Uterus (tissue), 4 donors: ENCODE results near the gene UBL7. TPM values are rescaled to one million over a fixed set of nuclear protein-coding genes. Genes with fewer than 3 reads are reported as not detected.

Experiments used
- DNase-seq, 2 donors: peaks; one replicate each; pipeline ENCODE4 v3.0.0-alpha.2; 2019 to 2020
- H3K27ac ChIP-seq, 2 donors: fragments of 200-600 bp; sonication (generic); 1 replicate in 1 of 2; 2 replicates in 1 of 2; pipeline ENCODE4 v1.5.1; 2016 to 2018
- H3K27me3 ChIP-seq, 2 donors: fragments of 200-600 bp; sonication (generic); one replicate each; pipeline ENCODE4 v1.5.1; 2018 to 2019; ENCODE audit warnings: control low read depth in 1 of 2
- H3K36me3 ChIP-seq, 2 donors: fragments of 200-600 bp; sonication (generic); one replicate each; pipeline ENCODE4 v1.5.1; 2019; ENCODE audit warnings: control low read depth in 1 of 2
- H3K4me1 ChIP-seq, 2 donors: fragments of 200-600 bp; sonication (generic); one replicate each; pipeline ENCODE4 v1.5.1; 2018 to 2019; ENCODE audit warnings: control low read depth in 1 of 2
- H3K4me3 ChIP-seq, 2 donors: fragments of 200-600 bp; sonication (generic); 1 replicate in 1 of 2; 2 replicates in 1 of 2; pipeline ENCODE4 v1.5.1; 2018 to 2019; ENCODE audit warnings: mild to moderate bottlenecking in 1 of 2
- H3K9me3 ChIP-seq, 2 donors: fragments of 200-600 bp; sonication (generic); one replicate each; pipeline ENCODE4 v1.5.1; 2019; ENCODE audit warnings: control low read depth in 1 of 2
- POLR2A ChIP-seq, 2 donors: fragments of 450-650 bp; IDR thresholded peaks; one replicate each; pipeline ENCODE4 v1.6.1; 2016; ENCODE audit warnings: antibody characterized with exemption in 2 of 2, mild to moderate bottlenecking in 1 of 2, moderate library complexity in 1 of 2
- intact Hi-C: fragments of 100-400 bp; cut with DNase I; formaldehyde crosslinking; loops from one replicate; pipeline ENCODE4 v1.15.1; 2023; ENCODE audit warnings: low total_unique reads
- total RNA-seq, 4 donors: library from RNA; depleted of rRNA in 3 of 4; stranded (reverse); fragments of >200 nt in 3 of 4; gene quantifications; one replicate each; pipeline versions ENCODE4 v1.1.0 to v1.2.4, GENCODE V29; 2014 to 2023
- TF ChIP-seq, protein P1 (sequence below), 4 experiments: fragments of 200-600 bp in 2 of 4; fragments of 450-650 bp in 2 of 4; sonication (generic) in 2 of 4; IDR thresholded peaks; one replicate each; pipeline ENCODE4 v1.5.1; 2016 to 2019; ENCODE audit warnings: antibody characterized with exemption in 4 of 4, mild to moderate bottlenecking in 2 of 4, moderate library complexity in 1 of 4
- donor health status: DM: yes; HTN: yes; CAD: no.

Gene UBL7
- total RNA-seq, 4 donors from 2014 or later: 15.4 to 60.6 (median 35.7) TPM

DNA sequence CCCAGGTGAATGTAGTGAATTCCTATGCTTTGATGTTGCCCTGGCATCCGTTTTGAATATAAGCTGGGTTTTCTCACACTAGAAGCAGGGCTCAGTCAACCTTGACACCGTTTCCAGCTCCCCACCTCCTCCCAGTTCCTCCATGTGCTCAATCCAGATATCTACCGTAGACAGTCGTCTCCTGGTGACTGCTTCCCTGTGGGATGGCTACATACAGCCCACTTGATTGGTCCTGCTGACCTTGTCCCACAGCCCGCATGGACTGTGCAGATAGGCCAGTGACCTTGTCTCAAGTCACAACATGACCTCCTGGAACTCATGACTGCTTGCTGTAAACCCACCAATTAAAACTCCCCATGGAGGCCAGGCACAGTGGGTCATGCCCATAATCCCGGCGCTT lies 35.3 kb downstream of the UBL7 start:
- H3K4me1 ChIP-seq: peaks cover 10 to 18% of the 10 kb centered on the region in 2 donors
- intact Hi-C loops: no loop called here
- H3K9me3 ChIP-seq: no peaks in the 10 kb centered on the region
- H3K4me3 ChIP-seq: no peak overlapping the region
- H3K36me3 ChIP-seq: no peaks in the 10 kb centered on the region
- DNase-seq: no peak
- TF ChIP-seq, protein P1, sequence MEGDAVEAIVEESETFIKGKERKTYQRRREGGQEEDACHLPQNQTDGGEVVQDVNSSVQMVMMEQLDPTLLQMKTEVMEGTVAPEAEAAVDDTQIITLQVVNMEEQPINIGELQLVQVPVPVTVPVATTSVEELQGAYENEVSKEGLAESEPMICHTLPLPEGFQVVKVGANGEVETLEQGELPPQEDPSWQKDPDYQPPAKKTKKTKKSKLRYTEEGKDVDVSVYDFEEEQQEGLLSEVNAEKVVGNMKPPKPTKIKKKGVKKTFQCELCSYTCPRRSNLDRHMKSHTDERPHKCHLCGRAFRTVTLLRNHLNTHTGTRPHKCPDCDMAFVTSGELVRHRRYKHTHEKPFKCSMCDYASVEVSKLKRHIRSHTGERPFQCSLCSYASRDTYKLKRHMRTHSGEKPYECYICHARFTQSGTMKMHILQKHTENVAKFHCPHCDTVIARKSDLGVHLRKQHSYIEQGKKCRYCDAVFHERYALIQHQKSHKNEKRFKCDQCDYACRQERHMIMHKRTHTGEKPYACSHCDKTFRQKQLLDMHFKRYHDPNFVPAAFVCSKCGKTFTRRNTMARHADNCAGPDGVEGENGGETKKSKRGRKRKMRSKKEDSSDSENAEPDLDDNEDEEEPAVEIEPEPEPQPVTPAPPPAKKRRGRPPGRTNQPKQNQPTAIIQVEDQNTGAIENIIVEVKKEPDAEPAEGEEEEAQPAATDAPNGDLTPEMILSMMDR (IDR thresholded peaks at IDR 0.05): no peak
- no peak for TF ChIP-seq POLR2A (IDR thresholded peaks at IDR 0.05)
- no peaks in the 10 kb centered on the region for H3K27me3 ChIP-seq
- no peak overlapping the region for H3K27ac ChIP-seq

DNA sequence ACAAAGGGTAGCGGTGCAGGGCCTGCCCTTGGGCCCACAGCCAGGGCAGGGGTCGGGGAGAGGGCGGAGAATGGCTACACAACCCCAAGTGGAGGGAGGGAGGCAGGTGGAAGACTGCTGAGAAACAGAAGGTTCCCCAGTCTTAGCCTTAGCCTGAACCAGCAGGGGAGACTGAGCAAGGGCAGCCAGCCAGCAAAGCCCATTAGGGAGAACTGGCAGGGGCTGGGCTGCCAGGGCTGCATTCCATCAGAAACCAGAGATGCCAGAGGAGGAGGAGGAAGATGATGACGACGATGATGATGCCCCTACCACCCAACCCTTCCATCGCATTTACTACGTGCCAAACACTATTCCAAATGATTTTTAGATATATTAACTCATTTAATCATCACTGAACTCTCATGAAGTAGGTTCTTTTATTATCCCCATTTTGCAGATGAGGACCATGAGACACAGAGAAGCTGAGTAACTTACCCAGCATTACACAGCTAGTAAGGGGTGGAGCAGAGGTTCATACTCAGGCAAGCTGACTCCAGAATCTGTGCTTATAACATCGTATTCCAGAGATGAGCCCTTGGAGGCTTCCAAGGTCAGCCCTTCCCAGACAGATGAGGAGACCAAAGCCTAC lies 35.9 kb downstream of the UBL7 start:
- intact Hi-C loops: no loop called here
- H3K27ac ChIP-seq: no peak overlapping the region
- no peaks in the 10 kb centered on the region for H3K27me3 ChIP-seq
- no peak overlapping the region for H3K4me3 ChIP-seq
- no peaks in the 10 kb centered on the region for H3K9me3 ChIP-seq
- no peak for TF ChIP-seq POLR2A (IDR thresholded peaks at IDR 0.05)
- TF ChIP-seq, protein P1 (IDR thresholded peaks at IDR 0.05): no peak
- no peaks in the 10 kb centered on the region for H3K36me3 ChIP-seq
- no peak for DNase-seq
- H3K4me1 ChIP-seq: peaks cover 10 to 18% of the 10 kb centered on the region in 2 donors

DNA sequence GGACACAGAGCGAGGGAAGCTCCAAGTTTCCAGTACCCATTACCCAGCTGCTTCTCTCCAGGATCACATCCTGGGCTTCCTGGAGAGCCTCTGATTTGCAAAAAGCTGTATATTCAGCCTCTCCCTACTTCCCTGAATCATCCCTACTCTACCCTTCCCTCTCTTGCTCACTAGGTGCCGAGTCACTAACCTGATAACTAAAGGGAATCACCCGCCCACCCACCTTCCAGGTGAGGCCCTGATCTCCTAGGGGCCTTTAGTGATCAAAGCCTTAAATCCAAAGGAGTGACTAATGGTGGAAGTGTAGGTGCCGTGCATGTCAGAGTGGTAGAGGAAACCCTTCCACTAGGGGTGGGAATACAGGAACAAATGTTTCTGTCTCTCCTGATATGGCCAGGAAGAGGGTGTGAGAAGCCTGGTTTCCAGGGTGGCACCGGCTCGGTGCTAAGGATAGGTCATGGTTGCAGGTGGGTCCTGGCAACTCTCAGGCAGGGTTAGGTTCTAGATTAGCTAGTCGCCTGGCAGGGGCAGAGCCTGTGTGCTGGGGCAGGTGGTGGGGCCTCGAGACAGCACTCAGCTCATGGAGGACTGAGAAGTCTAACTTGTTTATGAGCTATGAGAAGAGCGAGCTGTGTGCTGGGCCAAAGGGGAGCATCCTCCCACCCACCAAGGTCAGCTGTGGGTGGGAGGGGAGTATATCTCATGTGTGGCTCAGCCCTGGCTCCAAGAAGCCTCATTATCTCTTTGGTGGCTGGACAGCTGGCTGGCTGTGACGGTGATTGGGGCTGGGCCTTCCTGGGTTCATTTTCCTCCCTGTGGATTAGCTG lies 37.3 kb downstream of the UBL7 start:
- Histone ChIP-seq H3K4me1 (peaks cover 10 to 18% of the 10 kb centered on the region in 2 donors), H3K4me3 (no peak overlapping the region), H3K27me3 (no peaks in the 10 kb centered on the region), H3K9me3 (no peaks in the 10 kb centered on the region), H3K36me3 (no peaks in the 10 kb centered on the region), H3K27ac (peak overlapping the region; percentile 4 to 45)
- intact Hi-C loops: no loop called here
- DNase-seq: no peak
- TF ChIP-seq, protein P1 (IDR thresholded peaks at IDR 0.05): no peak
- no peak for TF ChIP-seq POLR2A (IDR thresholded peaks at IDR 0.05)

DNA sequence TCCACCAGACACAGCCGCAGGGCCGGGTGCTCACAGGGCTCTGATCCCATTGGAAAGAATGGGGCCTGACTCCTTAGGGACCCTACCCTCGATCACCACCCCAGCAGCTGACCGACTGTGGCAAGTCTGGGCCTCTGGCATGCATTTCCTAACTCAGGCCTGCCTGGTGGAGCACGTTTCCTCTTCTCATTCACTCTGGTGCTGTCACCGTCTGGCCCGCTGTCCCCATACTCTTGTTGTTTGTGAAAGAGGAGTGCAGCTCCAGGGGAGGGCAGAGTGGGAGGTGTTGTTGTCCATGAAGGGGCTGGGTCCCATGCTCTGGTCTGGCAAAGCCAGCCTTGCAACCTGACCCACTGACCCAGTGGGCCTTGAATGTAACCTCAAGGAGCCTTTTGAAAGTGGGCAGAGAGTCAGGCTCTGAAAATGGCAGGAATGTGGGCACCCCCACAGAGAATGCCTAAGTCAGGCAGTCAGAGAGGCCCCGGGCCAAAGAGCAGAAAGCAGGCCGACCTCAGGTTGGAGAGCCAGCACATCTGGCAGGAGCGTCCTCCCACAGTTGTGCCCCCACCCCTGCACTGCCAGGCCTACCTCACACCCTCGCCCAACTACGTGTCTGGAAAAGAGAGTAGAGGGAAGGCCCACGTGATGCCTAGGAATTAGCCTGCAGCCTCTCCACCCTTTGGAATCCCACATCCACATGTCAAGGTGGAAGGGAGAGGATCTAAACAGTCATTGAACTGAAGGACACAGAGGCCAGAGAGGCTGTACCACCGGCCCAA lies 38.1 kb downstream of the UBL7 start:
- Histone ChIP-seq H3K4me1 (peaks cover 10 to 18% of the 10 kb centered on the region in 2 donors), H3K4me3 (no peak overlapping the region), H3K27ac (peak overlapping the region; percentile 4 to 45), H3K36me3 (no peaks in the 10 kb centered on the region), H3K27me3 (no peaks in the 10 kb centered on the region), H3K9me3 (no peaks in the 10 kb centered on the region)
- intact Hi-C loops: no loop called here
- TF ChIP-seq POLR2A (IDR thresholded peaks at IDR 0.05): no peak
- TF ChIP-seq, protein P1 (IDR thresholded peaks at IDR 0.05): no peak
- DNase-seq: no peak
